Measurements from ENCODE around the gene PRELID3B.

The PRELID3B gene

GRCh38 chr20:59007665-59008511, 34.7 kb downstream of the PRELID3B start:
- no peak for DNase-seq

- DNase-seq = peak; percentile 39 to 48
Measured at GRCh38 chr20:59006864-59007664, 35.5 kb downstream of the PRELID3B start, which contains the start of gene CTSZ. Gene CTSZ, minus strand, starts transcription at chr20:59007254. Its CDS starts 126 bp downstream, at chr20:59007128.

- DNase-seq = no peak
Measured at GRCh38 chr20:59006167-59006863, 36.3 kb downstream of the PRELID3B start.

GRCh38 chr20:59005523-59006166, 36.9 kb downstream of the PRELID3B start:
- DNase-seq = no peak

- DNase-seq = no peak
Measured at GRCh38 chr20:59004763-59005522, 37.6 kb downstream of the PRELID3B start.

GRCh38 chr20:59004493-59004762, 38.2 kb downstream of the PRELID3B start:
- DNase-seq = no peak

- no peak for DNase-seq
Measured at GRCh38 chr20:59003836-59004492, 38.6 kb downstream of the PRELID3B start.

- no peak for DNase-seq
Measured at GRCh38 chr20:59002874-59003399, 39.6 kb downstream of the PRELID3B start.

- DNase-seq = no peak
Measured at GRCh38 chr20:59002388-59002787, 40.2 kb downstream of the PRELID3B start.

- DNase-seq = no peak
Measured at GRCh38 chr20:59001449-59002171, 41.0 kb downstream of the PRELID3B start.

- DNase-seq = no peak
Measured at GRCh38 chr20:59001068-59001448, 41.5 kb downstream of the PRELID3B start.

- DNase-seq = no peak
Measured at GRCh38 chr20:59000326-59000725, 42.3 kb downstream of the PRELID3B start.

GRCh38 chr20:58998656-58999055, 43.9 kb downstream of the PRELID3B start:
- no peak for DNase-seq

GRCh38 chr20:58997141-58997770, 45.3 kb downstream of the PRELID3B start:
- DNase-seq = no peak

GRCh38 chr20:58996226-58996611, 46.4 kb downstream of the PRELID3B start:
- no peak for DNase-seq

- DNase-seq = no peak
Measured at GRCh38 chr20:58995461-58996225, 46.9 kb downstream of the PRELID3B start.

- DNase-seq = no peak
Measured at GRCh38 chr20:58994390-58995159, 48.0 kb downstream of the PRELID3B start.

Measured in stimulated activated CD4-positive, alpha-beta T cell treated with anti-CD3 and anti-CD28 coated beads, Interleukin-2, amount 100 ng/mL, for 48 hours (primary cell).